Skeletal muscle satellite cell (primary cell): ENCODE results near the gene WT1.
"Not testable (repeated sequence)": the region's sequence is repeated elsewhere in the genome, so short reads cannot be mapped to it uniquely, and the experiment has no call there.

ENCODE experiments used
- H3K27me3 ChIP-seq: 2 replicates; pipeline ENCODE4 v1.7.0; 2013; ENCODE audit warnings: low read length; ENCODE audit not compliant: control insufficient read depth, insufficient read depth
- H3K36me3 ChIP-seq: 2 replicates; pipeline ENCODE4 v1.7.0; 2013; ENCODE audit warnings: mild to moderate bottlenecking, control low read depth, low read length; ENCODE audit not compliant: insufficient read depth
- H3K4me1 ChIP-seq: 2 replicates; pipeline ENCODE4 v1.7.0; 2013; ENCODE audit warnings: low read length; ENCODE audit not compliant: control insufficient read depth, insufficient read depth
- H3K4me2 ChIP-seq: 2 replicates; pipeline ENCODE4 v1.7.0; 2013; ENCODE audit warnings: mild to moderate bottlenecking, low read length
- H3K4me3 ChIP-seq: 2 replicates; pipeline ENCODE4 v1.7.0; 2013; ENCODE audit warnings: low read length
- H3K9ac ChIP-seq: 2 replicates; pipeline ENCODE4 v1.7.0; 2013; ENCODE audit warnings: mild to moderate bottlenecking, low read depth, low read length, moderate library complexity
- H3K9me3 ChIP-seq: replicated peaks from 2 replicates; pipeline ENCODE4 v1.7.0; 2013; ENCODE audit warnings: mild to moderate bottlenecking, control low read depth, low read length

WT1 gene

GRCh38 chr11:32379719-32380118, 55.6 kb downstream of the WT1 start:
- Histone ChIP-seq H3K9ac (no peak overlapping the region), H3K4me1 (no peaks in the 10 kb centered on the region), H3K27me3 (no peaks in the 10 kb centered on the region), H3K4me2 (no peak overlapping the region), H3K4me3 (no peak overlapping the region), H3K36me3 (no peaks in the 10 kb centered on the region), H3K9me3 (no peaks in the 10 kb centered on the region)

- H3K9me3 ChIP-seq = no peaks in the 10 kb centered on the region
- no peak overlapping the region for H3K9ac ChIP-seq
- no peak overlapping the region for H3K4me2 ChIP-seq
- no peak overlapping the region for H3K4me3 ChIP-seq
- H3K36me3 ChIP-seq = no peaks in the 10 kb centered on the region
- no peaks in the 10 kb centered on the region for H3K4me1 ChIP-seq
- no peaks in the 10 kb centered on the region for H3K27me3 ChIP-seq
These were observed 59.5 kb downstream of the WT1 start for GRCh38 chr11:32375826-32376225.

- Histone ChIP-seq H3K4me2 (no peak overlapping the region), H3K4me1 (no peaks in the 10 kb centered on the region), H3K4me3 (no peak overlapping the region), H3K27me3 (no peaks in the 10 kb centered on the region), H3K36me3 (no peaks in the 10 kb centered on the region), H3K9me3 (no peaks in the 10 kb centered on the region), H3K9ac (no peak overlapping the region)
These were observed 61.1 kb downstream of the WT1 start for GRCh38 chr11:32374261-32374711.

- not testable (repeated sequence) for H3K4me2 ChIP-seq, H3K27me3 ChIP-seq, H3K4me1 ChIP-seq, H3K9ac ChIP-seq, H3K36me3 ChIP-seq, H3K4me3 ChIP-seq, H3K9me3 ChIP-seq
These were observed 65.4 kb downstream of the WT1 start for GRCh38 chr11:32369987-32370386.

- Histone ChIP-seq H3K4me2 (no peak overlapping the region), H3K36me3 (no peaks in the 10 kb centered on the region), H3K9ac (no peak overlapping the region), H3K4me1 (no peaks in the 10 kb centered on the region), H3K27me3 (no peaks in the 10 kb centered on the region), H3K9me3 (no peaks in the 10 kb centered on the region), H3K4me3 (no peak overlapping the region)
These were observed 68.7 kb downstream of the WT1 start for GRCh38 chr11:32366666-32367065.

- H3K27me3 ChIP-seq = no peaks in the 10 kb centered on the region
- H3K4me1 ChIP-seq = no peaks in the 10 kb centered on the region
- no peaks in the 10 kb centered on the region for H3K36me3 ChIP-seq
- H3K4me3 ChIP-seq = no peak overlapping the region
- H3K9me3 ChIP-seq = no peaks in the 10 kb centered on the region
- H3K9ac ChIP-seq = no peak overlapping the region
- no peak overlapping the region for H3K4me2 ChIP-seq
These were observed 70.1 kb downstream of the WT1 start for GRCh38 chr11:32365192-32365591.

- H3K27me3 ChIP-seq = peaks cover 18% of the 10 kb centered on the region
These were observed 76.6 kb downstream of the WT1 start for GRCh38 chr11:32358729-32359128.

GRCh38 chr11:32353884-32354283, 81.5 kb downstream of the WT1 start:
- no peaks in the 10 kb centered on the region for H3K4me1 ChIP-seq
- no peak overlapping the region for H3K9ac ChIP-seq
- no peaks in the 10 kb centered on the region for H3K36me3 ChIP-seq
- H3K4me2 ChIP-seq = no peak overlapping the region
- H3K9me3 ChIP-seq = no peaks in the 10 kb centered on the region
- peaks cover 13% of the 10 kb centered on the region for H3K27me3 ChIP-seq
- no peak overlapping the region for H3K4me3 ChIP-seq

More at GRCh38 chr11:32358729-32359128, 76.6 kb downstream of the WT1 start:
- Histone ChIP-seq H3K9ac (no peak overlapping the region), H3K4me3 (no peak overlapping the region), H3K36me3 (no peaks in the 10 kb centered on the region), H3K4me1 (no peaks in the 10 kb centered on the region), H3K9me3 (no peaks in the 10 kb centered on the region), H3K4me2 (no peak overlapping the region)

GRCh38 chr11:32348502-32348901, 86.8 kb downstream of the WT1 start:
- H3K36me3 ChIP-seq = no peaks in the 10 kb centered on the region
- no peak overlapping the region for H3K9ac ChIP-seq
- no peak overlapping the region for H3K4me2 ChIP-seq
- H3K9me3 ChIP-seq = no peaks in the 10 kb centered on the region
- H3K4me3 ChIP-seq = no peak overlapping the region
- H3K27me3 ChIP-seq = peaks cover 4% of the 10 kb centered on the region
- no peaks in the 10 kb centered on the region for H3K4me1 ChIP-seq

- no peaks in the 10 kb centered on the region for H3K9me3 ChIP-seq
- H3K36me3 ChIP-seq = no peaks in the 10 kb centered on the region
- no peaks in the 10 kb centered on the region for H3K4me1 ChIP-seq
- no peak overlapping the region for H3K9ac ChIP-seq
- peaks cover 4% of the 10 kb centered on the region for H3K27me3 ChIP-seq
- no peak overlapping the region for H3K4me2 ChIP-seq
- no peak overlapping the region for H3K4me3 ChIP-seq
These were observed 90.4 kb downstream of the WT1 start for GRCh38 chr11:32344946-32345345.

- H3K4me2 ChIP-seq = no peak overlapping the region
- peaks cover 4% of the 10 kb centered on the region for H3K27me3 ChIP-seq
- no peaks in the 10 kb centered on the region for H3K36me3 ChIP-seq
- H3K4me1 ChIP-seq = no peaks in the 10 kb centered on the region
- no peak overlapping the region for H3K4me3 ChIP-seq
- no peak overlapping the region for H3K9ac ChIP-seq
- H3K9me3 ChIP-seq = no peaks in the 10 kb centered on the region
These were observed 91.9 kb downstream of the WT1 start for GRCh38 chr11:32343325-32344008.
